Measurements from ENCODE around the gene BTBD16.

DNA sequence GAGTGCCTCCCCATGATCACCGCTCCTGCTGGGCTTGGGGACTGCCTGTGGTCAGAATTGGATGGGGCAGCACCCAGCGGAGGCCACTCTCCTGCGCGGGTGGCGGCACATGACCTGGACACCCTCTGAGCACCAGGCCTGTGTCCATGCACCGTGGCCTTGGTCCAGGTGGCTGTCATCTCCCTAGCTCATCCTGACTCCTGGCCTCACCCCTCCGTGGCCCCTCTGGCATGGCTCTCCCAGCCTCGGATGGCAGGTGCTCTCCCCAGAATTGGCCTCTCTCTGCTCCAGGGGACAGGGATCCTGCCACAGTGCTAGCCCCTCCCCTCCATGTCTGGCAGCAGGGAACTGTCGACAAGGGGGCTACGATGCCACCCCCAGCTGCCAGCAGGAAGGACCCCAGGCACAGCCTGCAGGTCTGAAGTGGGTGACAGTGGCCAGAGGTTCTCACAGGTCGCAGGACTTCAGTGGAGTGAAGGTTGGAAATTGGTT lies 37.2 kb upstream of the BTBD16 start:
- TF ChIP-seq, protein P1, sequence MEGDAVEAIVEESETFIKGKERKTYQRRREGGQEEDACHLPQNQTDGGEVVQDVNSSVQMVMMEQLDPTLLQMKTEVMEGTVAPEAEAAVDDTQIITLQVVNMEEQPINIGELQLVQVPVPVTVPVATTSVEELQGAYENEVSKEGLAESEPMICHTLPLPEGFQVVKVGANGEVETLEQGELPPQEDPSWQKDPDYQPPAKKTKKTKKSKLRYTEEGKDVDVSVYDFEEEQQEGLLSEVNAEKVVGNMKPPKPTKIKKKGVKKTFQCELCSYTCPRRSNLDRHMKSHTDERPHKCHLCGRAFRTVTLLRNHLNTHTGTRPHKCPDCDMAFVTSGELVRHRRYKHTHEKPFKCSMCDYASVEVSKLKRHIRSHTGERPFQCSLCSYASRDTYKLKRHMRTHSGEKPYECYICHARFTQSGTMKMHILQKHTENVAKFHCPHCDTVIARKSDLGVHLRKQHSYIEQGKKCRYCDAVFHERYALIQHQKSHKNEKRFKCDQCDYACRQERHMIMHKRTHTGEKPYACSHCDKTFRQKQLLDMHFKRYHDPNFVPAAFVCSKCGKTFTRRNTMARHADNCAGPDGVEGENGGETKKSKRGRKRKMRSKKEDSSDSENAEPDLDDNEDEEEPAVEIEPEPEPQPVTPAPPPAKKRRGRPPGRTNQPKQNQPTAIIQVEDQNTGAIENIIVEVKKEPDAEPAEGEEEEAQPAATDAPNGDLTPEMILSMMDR (IDR thresholded peaks at IDR 0.05; ENCODE audit: low read depth, low read length, missing input control): no peak
- no peak for TF ChIP-seq EGR1 (IDR thresholded peaks at IDR 0.05; ENCODE audit: low read depth in 2 of 2)
- TF ChIP-seq, protein P2, sequence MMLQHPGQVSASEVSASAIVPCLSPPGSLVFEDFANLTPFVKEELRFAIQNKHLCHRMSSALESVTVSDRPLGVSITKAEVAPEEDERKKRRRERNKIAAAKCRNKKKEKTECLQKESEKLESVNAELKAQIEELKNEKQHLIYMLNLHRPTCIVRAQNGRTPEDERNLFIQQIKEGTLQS (IDR thresholded peaks at IDR 0.05): no peak
- no peak for TF ChIP-seq HNF4A (conservative IDR thresholded peaks at IDR 0.05)
- no peak for TF ChIP-seq TAF1 (conservative IDR thresholded peaks at IDR 0.05)
